Erythroblast (primary cell): ENCODE results near the gene KHDC1L.
A peak's percentile ranks its signal among the peaks of the same experiment; 100 is the strongest.
"Not testable (repeated sequence)": the region's sequence is repeated elsewhere in the genome, so short reads cannot be mapped to it uniquely, and the experiment has no call there.

ENCODE experiments used
- DNase-seq, 2 experiments: peaks; one replicate each; lab custom pipeline; 2025; lab: John Stamatoyannopoulos, UW
- GATA1 ChIP-seq: IDR thresholded peaks from 2 replicates; pipeline ENCODE4 v1.6.1; 2011; ENCODE audit warnings: low read depth, mild to moderate bottlenecking, control low read depth, low read length, moderate library complexity
- POLR2A ChIP-seq: IDR thresholded peaks from 2 replicates; pipeline ENCODE4 v1.6.1; 2011; ENCODE audit warnings: mild to moderate bottlenecking, low read length

Gene KHDC1L

GRCh38 chr6:73225396-73225795 lies at the start of gene KHDC1L:
KHDC1L (minus strand) TSS chr6:73225496; CDS start chr6:73225408, 88 bp downstream.
- no peak for DNase-seq
- TF ChIP-seq GATA1 (no peak), POLR2A (no peak)

GRCh38 chr6:73269296-73269695 lies 44.0 kb upstream of the KHDC1L start:
- DNase-seq, result not testable (repeated sequence)

DNA sequence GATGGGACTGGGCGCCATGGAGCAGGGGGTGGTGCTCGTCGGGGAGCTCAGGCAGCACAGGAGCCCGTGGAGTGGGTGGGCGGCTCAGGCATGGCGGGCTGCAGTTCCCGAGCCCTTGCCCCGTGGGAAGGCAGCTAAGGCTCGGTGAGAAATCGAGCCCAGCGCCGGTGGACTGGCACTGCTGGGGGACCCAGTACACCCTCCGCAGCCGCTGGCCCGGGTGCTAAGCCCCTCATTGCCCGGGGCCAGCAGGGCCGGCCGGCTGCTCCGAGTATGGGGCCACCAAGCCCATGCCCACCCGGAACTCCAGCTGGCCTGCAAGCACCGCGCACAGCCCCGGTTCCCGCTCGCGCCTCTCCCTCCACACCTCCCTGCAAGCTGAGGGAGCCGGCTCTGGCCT lies 43.6 kb upstream of the KHDC1L start:
- not testable (repeated sequence) for DNase-seq

DNA sequence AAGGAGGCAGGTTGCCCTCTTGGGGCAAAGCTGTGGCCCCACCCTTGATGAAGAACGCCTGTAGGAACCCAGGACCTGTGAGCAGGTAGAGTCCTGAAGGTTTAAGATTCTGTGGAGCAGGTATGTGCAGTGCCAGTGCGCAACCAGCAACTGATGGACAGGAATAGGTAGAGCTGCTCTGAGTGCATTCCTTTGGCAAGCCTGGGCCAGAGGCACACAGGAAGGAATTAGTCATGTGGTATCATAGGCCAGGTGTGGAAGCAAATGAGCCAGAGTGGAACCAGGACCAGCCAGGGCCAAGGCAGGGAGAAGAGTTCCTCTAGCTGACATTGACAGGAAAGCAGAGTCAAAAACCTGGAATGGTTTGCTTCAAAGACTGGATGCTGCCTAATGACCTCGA lies 39.1 kb upstream of the KHDC1L start:
- TF ChIP-seq GATA1 (no peak), POLR2A (no peak)
- DNase-seq, result no peak

DNA sequence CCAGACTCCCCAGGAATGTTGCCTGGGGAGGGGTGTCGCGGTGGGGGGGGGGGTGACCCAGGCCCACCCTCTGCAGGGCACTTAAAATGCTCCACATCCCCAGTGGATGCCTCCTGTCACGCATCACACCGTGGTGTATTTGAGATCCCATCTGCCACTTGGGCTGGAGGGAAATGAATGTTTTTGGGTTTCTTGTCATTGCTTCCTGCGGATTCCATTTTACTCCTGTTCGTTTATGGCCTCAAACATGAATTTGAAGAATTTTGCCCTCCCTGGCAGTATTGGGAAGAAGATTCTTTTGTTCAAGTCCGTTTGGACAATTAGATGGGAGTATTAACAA lies 38.2 kb upstream of the KHDC1L start:
- no peak for DNase-seq
- TF ChIP-seq POLR2A, result no peak
- TF ChIP-seq GATA1, result no peak

DNA sequence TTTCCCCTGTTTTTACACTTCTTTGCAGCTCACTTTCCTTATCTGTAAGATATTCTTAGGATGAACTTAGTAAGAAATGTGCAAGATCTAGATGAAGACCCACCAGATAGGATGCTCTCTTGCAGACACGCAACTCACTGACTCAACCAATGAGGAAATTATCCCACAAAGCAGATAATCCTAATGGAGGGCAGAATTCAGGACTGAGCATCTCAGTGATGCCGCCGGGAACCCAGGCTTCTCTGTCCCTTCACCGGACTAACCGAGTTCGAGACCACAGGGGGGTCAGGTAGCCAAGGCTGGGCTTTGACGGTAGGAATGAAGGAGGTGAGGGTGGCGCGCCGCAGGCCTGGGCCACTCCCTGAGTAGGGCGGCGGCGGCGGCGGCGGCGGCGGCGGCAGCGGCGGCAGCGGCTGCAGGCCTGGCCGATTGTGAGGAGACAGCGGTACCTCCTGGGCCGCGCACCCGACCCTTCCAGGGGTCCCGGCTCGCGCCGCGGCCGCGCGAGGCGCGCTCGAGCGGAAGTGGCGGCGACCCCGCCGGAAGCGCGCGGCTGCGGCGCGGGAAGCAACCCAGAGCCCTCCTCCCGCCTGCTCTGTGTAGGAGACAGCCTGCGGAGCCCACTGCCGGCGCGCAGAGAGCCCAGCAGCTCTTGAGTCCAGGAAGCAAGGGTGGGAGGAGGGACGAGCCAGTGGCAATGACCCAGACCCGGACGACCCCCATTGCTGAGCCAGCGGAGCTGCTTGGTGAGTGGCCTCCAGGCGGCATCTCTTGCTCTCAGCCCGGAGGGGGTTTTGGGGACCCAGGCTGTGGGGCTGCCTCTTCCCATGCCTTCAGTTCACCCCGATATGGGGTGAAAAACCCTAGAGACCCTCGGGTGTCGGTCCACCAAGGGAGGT lies 37.6 kb upstream of the KHDC1L start, which contains the start of gene KHDC1:
KHDC1 (minus strand) TSS at position 526 of the 899 bp plus-strand sequence. CDS start 20,679 bp downstream, outside the sequence.
- TF ChIP-seq POLR2A, result no peak
- no peak for TF ChIP-seq GATA1
- peak; percentile 54 to 66 for DNase-seq

- TF ChIP-seq POLR2A (no peak), GATA1 (no peak)
These were observed 33.4 kb upstream of the KHDC1L start for GRCh38 chr6:73258721-73259120.

DNA sequence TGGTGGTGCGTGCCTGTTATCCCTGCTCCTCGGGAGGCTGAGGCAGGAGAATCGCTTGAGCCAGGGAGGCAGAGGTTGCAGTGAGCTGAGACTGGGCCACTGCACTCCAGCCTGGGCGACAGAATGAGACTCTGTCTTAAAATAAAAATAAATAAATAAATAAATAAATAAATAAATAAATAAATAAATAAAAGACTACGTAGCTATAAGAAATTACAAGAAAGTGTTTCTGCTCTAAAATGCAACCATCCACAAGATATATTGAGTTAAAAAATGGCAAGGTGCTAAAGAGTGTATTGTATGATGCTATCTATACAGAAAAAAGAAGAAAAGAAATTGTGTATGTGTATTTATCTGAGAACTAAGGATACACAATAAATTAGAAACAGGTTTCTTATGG lies 29.0 kb upstream of the KHDC1L start:
- DNase-seq, result not testable (repeated sequence)

More at GRCh38 chr6:73258721-73259120, 33.4 kb upstream of the KHDC1L start:
- DNase-seq, result no peak

GRCh38 chr6:73252703-73253102 lies 27.4 kb upstream of the KHDC1L start:
- TF ChIP-seq GATA1, result no peak

GRCh38 chr6:73250016-73250415 lies 24.7 kb upstream of the KHDC1L start:
- DNase-seq, result no peak
- no peak for TF ChIP-seq GATA1
- TF ChIP-seq POLR2A, result no peak

More at GRCh38 chr6:73252703-73253102, 27.4 kb upstream of the KHDC1L start:
- DNase-seq, result no peak

- TF ChIP-seq POLR2A (no peak), GATA1 (no peak)
- DNase-seq, result no peak
These were observed 23.1 kb upstream of the KHDC1L start for GRCh38 chr6:73248192-73248903.

DNA sequence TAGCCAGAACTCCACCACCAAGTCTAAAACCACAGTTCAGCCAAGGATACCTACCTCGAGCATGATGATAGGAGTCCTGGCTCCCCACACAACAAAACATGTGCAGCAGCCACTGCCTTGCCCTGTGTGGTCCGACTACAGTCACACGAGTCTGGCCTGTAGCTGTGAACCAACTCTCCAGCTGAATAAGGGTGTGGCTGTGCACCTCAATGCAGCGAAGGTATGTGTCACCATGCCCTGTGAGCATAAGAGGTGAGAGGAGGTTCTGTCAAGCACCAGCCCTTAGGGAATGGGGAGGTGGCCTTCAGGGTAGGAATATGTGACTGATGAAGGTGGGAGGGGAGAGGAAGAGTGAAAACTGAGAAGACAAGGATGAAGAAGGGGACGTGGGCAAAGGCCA lies 16.7 kb upstream of the KHDC1L start:
- no peak for TF ChIP-seq POLR2A
- TF ChIP-seq GATA1, result no peak
- no peak for DNase-seq

DNA sequence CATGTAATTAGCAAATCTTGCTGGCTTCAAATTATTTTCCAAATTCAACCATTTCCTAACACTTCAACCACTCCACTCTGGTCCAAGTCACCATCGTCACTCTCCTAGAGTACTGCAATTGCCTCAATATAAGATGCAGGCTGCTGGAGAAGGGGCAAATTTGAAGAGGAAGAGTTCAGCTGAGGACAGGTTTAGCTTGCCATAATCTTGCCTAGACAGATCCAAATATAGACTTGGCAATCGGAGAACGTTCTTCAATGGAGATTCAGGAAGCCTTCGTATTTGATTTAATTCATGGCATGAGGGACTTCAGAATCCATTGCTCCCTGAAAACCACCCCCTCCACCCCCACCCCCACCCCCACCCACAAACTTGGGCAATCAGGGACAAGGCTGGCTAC lies 15.4 kb upstream of the KHDC1L start:
- DNase-seq, result no peak
- no peak for TF ChIP-seq POLR2A
- TF ChIP-seq GATA1, result no peak

DNA sequence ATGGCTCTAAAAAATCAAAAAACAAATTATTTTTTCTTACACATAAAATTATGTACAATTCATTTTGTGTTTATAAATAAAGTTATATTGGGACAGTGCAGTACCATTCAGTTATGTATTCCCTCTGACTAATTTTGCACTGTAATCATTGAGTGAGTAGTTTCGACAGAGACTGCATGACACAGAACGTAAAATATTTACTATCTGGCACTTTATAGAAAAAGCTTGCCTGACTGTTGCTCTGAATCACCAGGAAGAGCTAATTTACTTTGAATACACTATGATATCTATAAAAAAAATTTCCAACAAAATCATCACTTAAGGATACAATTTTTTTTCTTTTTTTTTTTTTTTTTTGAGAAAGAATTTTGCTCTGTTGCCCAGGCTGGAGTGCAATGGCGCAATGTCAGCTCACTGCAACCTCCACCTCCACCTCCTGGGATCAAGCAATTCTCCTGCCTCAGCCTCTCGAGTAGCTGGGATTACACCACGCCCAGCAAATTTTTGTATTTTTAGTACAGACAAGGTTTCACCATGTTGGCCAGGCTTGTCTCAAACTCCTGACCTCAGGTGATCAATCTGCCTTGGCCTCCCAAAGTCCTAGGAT lies 11.0 kb upstream of the KHDC1L start:
- TF ChIP-seq GATA1 (no peak), POLR2A (no peak)

GRCh38 chr6:73234733-73235132 lies 9.4 kb upstream of the KHDC1L start:
- DNase-seq, result no peak

More for the DNA sequence above, 11.0 kb upstream of the KHDC1L start:
- no peak for DNase-seq

DNA sequence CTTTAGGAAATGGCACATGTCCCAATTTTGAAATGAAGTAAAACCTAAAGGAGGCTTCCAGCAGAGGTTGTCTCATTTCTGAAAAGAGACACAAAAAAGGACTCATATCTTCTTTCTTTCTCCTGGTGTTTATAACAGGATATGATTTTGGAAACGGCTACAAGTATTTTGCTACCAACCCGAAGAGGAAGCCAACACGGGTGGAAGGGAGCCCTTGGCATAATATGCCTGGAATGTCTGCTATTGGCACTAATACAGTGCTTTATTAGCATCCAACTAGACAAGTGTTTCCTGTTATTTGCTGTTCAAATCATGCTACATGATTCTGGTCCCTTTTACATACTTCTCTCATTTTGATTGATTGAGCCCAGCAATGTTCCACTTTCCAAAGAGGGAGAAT lies 8.7 kb upstream of the KHDC1L start:
- not testable (repeated sequence) for DNase-seq

More at GRCh38 chr6:73234733-73235132, 9.4 kb upstream of the KHDC1L start:
- no peak for TF ChIP-seq POLR2A
- no peak for TF ChIP-seq GATA1
